HG02870 (cell line): ENCODE measurements around the gene PSD.
A peak's percentile ranks its signal among the peaks of the same experiment; 100 is the strongest.

Experiments
- ATAC-seq: cut with Tn5 transposase; IDR thresholded peaks from one replicate; pipeline ENCODE4 v1.9.1; 2021; ENCODE audit warnings: mild to moderate bottlenecking, moderate library complexity; ENCODE audit not compliant: unreplicated experiment

PSD gene

GRCh38 chr10:102406815-102407214 lies 11.8 kb downstream of the PSD start:
- ATAC-seq = no peak

GRCh38 chr10:102405632-102406031 lies 13.0 kb downstream of the PSD start:
- ATAC-seq = no peak

GRCh38 chr10:102405108-102405571 lies 13.4 kb downstream of the PSD start:
- no peak for ATAC-seq

GRCh38 chr10:102404361-102405107 lies 14.1 kb downstream of the PSD start:
- ATAC-seq = no peak

- no peak for ATAC-seq
Measured at GRCh38 chr10:102403115-102403514, 15.5 kb downstream of the PSD start.

- no peak for ATAC-seq
Measured at GRCh38 chr10:102402512-102402896, 16.1 kb downstream of the PSD start.

GRCh38 chr10:102401735-102402511 lies 16.7 kb downstream of the PSD start:
- no peak for ATAC-seq

- no peak for ATAC-seq
Measured at GRCh38 chr10:102401342-102401654, 17.3 kb downstream of the PSD start.

GRCh38 chr10:102400598-102401341 lies 17.8 kb downstream of the PSD start:
- ATAC-seq = no peak

GRCh38 chr10:102400076-102400475 lies 18.5 kb downstream of the PSD start:
- ATAC-seq = no peak

GRCh38 chr10:102399217-102400021 lies 19.2 kb downstream of the PSD start:
- ATAC-seq = peak; percentile 36

GRCh38 chr10:102398172-102399020 lies 20.2 kb downstream of the PSD start:
- no peak for ATAC-seq

- ATAC-seq = no peak
Measured at GRCh38 chr10:102397222-102398171, 21.1 kb downstream of the PSD start.

GRCh38 chr10:102396730-102397151 lies 21.8 kb downstream of the PSD start:
- no peak for ATAC-seq

- no peak for ATAC-seq
Measured at GRCh38 chr10:102396317-102396650, 22.3 kb downstream of the PSD start.

GRCh38 chr10:102395400-102396316 lies 22.9 kb downstream of the PSD start, which contains the start of gene NFKB2:
NFKB2 (plus strand) TSS chr10:102395705; CDS start chr10:102395960, 255 bp downstream.
- no peak for ATAC-seq

- no peak for ATAC-seq
Measured at GRCh38 chr10:102394801-102395399, 23.7 kb downstream of the PSD start.
